Breast epithelium (tissue), 4 donors: Measurements from ENCODE around the gene MYO15A. TPM values are rescaled to one million over a fixed set of nuclear protein-coding genes. Genes with fewer than 3 reads are reported as not detected.

Experiments used
- DNase-seq, 2 donors: peaks; one replicate each; pipeline ENCODE4 v3.0.0-alpha.2; 2019; ENCODE audit warnings: low spot score in 2 of 2
- H3K27ac ChIP-seq, 2 donors: fragments of 200-600 bp; sonication (generic) in 1 of 2; one replicate each; pipeline ENCODE4 v1.5.1; 2016 to 2019; ENCODE audit warnings: mild to moderate bottlenecking in 1 of 2
- H3K27me3 ChIP-seq, 2 donors: fragments of 200-600 bp; sonication (generic) in 1 of 2; one replicate each; pipeline versions ENCODE4 v1.5.1 to v1.6.0; 2017 to 2019; ENCODE audit warnings: control low read depth in 1 of 2, mild to moderate bottlenecking in 1 of 2
- H3K36me3 ChIP-seq: fragments of 200-600 bp; one replicate; pipeline ENCODE4 v1.5.1; 2019
- H3K4me1 ChIP-seq, 2 donors: fragments of 200-600 bp; sonication (generic); one replicate each; pipeline ENCODE4 v1.5.1; 2016 to 2019; ENCODE audit warnings: control low read depth in 1 of 2
- H3K4me3 ChIP-seq, 3 donors: fragments of 200-600 bp; sonication (generic); 1 replicate in 2 of 3; 2 replicates in 1 of 3; pipeline ENCODE4 v1.5.1; 2016 to 2019; ENCODE audit warnings: mild to moderate bottlenecking in 3 of 3, moderate library complexity in 2 of 3
- H3K9me3 ChIP-seq, 2 donors: fragments of 200-600 bp; sonication (generic) in 1 of 2; one replicate each; pipeline ENCODE4 v1.5.1; 2016 to 2019; ENCODE audit warnings: control low read depth in 1 of 2
- POLR2A ChIP-seq: fragments of 450-650 bp; IDR thresholded peaks from one replicate; pipeline ENCODE4 v1.6.1; 2016; ENCODE audit warnings: antibody characterized with exemption, mild to moderate bottlenecking, moderate library complexity
- POLR2AphosphoS5 ChIP-seq, 3 donors: sonication (generic); formaldehyde crosslinking; IDR thresholded peaks; one replicate each; pipeline ENCODE4 v1.6.1; 2017; ENCODE audit warnings: antibody characterized with exemption in 3 of 3
- intact Hi-C: fragments of 100-400 bp; cut with DNase I; formaldehyde crosslinking; loops from one replicate; pipeline ENCODE4 v1.15.1; 2023; ENCODE audit warnings: low total_unique reads
- total RNA-seq, 3 donors: library from RNA; depleted of rRNA; stranded (reverse); fragments of >200 nt; gene quantifications; one replicate each; pipeline ENCODE4 v1.1.0, GENCODE V29; 2016
- TF ChIP-seq, protein P1 (sequence below), 3 donors: fragments of 450-650 bp; IDR thresholded peaks; one replicate each; pipeline ENCODE4 v1.5.1; 2016 to 2017; ENCODE audit warnings: antibody characterized with exemption in 3 of 3, mild to moderate bottlenecking in 3 of 3, moderate library complexity in 3 of 3

MYO15A gene
- total RNA-seq, 3 donors from 2014 or later = 1.2 to 2.9 (median 2.2) TPM

DNA sequence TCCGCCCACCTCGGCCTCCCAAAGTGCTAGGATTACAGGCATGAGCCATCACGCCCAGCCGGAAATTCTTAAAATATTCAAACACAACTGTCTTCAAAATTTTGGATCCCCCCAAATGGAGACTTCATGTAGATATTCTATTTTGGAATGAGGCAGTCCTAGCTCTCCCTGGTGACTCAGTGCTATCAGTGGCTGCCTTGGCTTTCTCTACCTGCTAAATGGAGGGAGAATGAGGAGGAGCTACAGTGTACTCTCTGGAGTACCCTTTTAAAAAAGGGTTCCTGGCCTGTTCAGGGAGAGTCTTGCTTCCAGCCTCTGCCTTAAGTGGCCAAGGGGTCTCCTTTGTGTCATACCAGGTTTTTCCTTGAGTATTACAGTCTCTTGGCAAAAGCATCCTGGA lies 85.8 kb downstream of the MYO15A start:
- Histone ChIP-seq H3K4me1 (peaks cover 11 to 19% of the 10 kb centered on the region in 2 donors), H3K4me3 (no peak overlapping the region), H3K27me3 (no peaks in the 10 kb centered on the region), H3K27ac (no peak overlapping the region), H3K36me3 (peaks cover 8% of the 10 kb centered on the region), H3K9me3 (no peaks in the 10 kb centered on the region)
- no peak for DNase-seq
- intact Hi-C loops = no loop called here
- TF ChIP-seq, protein P1, sequence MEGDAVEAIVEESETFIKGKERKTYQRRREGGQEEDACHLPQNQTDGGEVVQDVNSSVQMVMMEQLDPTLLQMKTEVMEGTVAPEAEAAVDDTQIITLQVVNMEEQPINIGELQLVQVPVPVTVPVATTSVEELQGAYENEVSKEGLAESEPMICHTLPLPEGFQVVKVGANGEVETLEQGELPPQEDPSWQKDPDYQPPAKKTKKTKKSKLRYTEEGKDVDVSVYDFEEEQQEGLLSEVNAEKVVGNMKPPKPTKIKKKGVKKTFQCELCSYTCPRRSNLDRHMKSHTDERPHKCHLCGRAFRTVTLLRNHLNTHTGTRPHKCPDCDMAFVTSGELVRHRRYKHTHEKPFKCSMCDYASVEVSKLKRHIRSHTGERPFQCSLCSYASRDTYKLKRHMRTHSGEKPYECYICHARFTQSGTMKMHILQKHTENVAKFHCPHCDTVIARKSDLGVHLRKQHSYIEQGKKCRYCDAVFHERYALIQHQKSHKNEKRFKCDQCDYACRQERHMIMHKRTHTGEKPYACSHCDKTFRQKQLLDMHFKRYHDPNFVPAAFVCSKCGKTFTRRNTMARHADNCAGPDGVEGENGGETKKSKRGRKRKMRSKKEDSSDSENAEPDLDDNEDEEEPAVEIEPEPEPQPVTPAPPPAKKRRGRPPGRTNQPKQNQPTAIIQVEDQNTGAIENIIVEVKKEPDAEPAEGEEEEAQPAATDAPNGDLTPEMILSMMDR (IDR thresholded peaks at IDR 0.05) = no peak
- TF ChIP-seq POLR2A (no peak), POLR2AphosphoS5 (IDR thresholded peaks at IDR 0.05) (no peak)

DNA sequence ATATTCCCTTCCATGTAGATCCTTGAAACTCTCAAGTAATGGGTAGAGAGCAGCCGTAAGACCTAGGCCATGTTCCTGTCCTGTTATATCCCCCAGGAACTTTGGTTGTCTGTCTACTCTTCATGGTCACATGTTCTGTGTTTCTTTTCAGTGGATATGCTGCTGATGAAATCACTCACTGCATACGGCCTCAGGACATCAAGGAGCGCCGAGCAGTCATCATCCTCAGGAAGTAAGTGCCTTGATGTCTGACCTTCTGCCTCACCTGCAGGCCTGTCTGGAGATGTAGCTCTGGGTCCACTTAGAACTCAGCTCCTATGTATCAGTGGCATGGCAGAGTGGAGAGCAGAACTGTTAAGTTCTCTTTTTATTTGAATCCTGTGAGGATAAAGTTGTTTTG lies 86.2 kb downstream of the MYO15A start:
- Histone ChIP-seq H3K4me3 (no peak overlapping the region), H3K27me3 (no peaks in the 10 kb centered on the region), H3K27ac (no peak overlapping the region), H3K9me3 (no peaks in the 10 kb centered on the region), H3K36me3 (peaks cover 8% of the 10 kb centered on the region), H3K4me1 (peaks cover 10 to 19% of the 10 kb centered on the region in 2 donors)
- intact Hi-C loops = no loop called here
- TF ChIP-seq, protein P1 (IDR thresholded peaks at IDR 0.05) = no peak
- TF ChIP-seq POLR2AphosphoS5 (IDR thresholded peaks at IDR 0.05) (no peak), POLR2A (no peak)
- no peak for DNase-seq

DNA sequence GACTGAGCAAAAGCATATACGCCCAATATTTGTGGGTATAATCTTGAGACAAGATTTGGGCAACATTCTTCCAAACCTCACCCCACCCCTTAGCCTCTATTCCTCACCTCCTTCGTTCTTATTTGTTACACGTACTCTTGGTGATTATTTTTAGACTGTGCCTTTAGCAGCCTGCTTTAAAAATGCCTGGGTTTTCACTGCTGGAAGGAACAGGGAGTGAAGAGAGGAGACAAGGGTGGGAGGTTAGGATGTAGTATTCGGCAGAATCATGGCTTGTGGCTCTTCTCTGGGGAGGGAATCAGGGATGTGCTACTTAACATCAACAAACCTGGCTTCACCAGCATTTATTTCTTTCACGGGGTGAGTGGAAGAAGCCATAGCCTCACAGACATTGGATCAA lies 86.7 kb downstream of the MYO15A start:
- no peaks in the 10 kb centered on the region for H3K9me3 ChIP-seq
- H3K4me3 ChIP-seq = no peak overlapping the region
- no peak overlapping the region for H3K27ac ChIP-seq
- TF ChIP-seq POLR2AphosphoS5 (IDR thresholded peaks at IDR 0.05) (no peak), POLR2A (no peak)
- TF ChIP-seq, protein P1 (IDR thresholded peaks at IDR 0.05) = no peak
- H3K36me3 ChIP-seq = peaks cover 8% of the 10 kb centered on the region
- H3K27me3 ChIP-seq = no peaks in the 10 kb centered on the region
- intact Hi-C loops = no loop called here
- no peak for DNase-seq
- H3K4me1 ChIP-seq = peaks cover 6 to 19% of the 10 kb centered on the region in 2 donors

DNA sequence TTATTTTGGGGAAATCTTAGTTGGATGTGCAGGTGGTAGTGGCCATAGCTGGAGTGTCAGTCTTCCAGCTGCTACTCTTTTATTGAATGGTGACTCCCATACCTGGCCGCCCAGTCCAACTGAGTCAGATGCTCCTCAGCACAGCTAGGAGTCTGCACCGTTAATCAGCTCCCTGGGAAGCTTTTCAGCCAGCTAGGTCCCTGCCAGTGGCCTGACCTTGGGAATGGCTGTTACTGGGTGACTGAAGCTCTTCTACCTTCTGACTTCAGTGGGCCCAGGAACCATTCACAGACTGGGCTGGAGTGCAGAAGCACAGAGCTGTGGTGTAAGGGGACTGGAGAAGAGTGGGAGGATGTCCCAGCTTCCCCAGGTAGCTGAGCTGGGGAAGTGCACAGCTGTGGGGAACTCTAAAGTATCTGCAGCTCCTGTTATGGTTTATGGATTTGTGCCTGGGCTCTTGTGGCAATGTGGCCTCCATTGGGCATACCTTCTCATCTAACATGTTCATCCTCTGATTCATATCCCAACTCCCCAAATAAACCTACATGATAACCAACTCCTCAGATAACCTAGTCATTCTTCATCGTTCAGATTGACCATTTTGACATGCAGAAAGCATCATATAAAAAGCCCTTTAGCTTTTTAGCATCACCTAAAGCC lies 89.1 kb downstream of the MYO15A start:
- no peak for DNase-seq
- peaks cover 8% of the 10 kb centered on the region for H3K36me3 ChIP-seq
- H3K27me3 ChIP-seq = no peaks in the 10 kb centered on the region
- H3K4me3 ChIP-seq = peak overlapping the region in 1 of 3 donors; percentile 21
- TF ChIP-seq POLR2AphosphoS5 (IDR thresholded peaks at IDR 0.05) = no peak
- TF ChIP-seq, protein P1 (IDR thresholded peaks at IDR 0.05) = no peak
- TF ChIP-seq POLR2A = no peak
- peak overlapping the region in 1 of 2 donors; percentile 5 for H3K27ac ChIP-seq
- no peaks in the 10 kb centered on the region for H3K9me3 ChIP-seq
- intact Hi-C loops = no loop called here
- H3K4me1 ChIP-seq = no peaks in the 10 kb centered on the region

DNA sequence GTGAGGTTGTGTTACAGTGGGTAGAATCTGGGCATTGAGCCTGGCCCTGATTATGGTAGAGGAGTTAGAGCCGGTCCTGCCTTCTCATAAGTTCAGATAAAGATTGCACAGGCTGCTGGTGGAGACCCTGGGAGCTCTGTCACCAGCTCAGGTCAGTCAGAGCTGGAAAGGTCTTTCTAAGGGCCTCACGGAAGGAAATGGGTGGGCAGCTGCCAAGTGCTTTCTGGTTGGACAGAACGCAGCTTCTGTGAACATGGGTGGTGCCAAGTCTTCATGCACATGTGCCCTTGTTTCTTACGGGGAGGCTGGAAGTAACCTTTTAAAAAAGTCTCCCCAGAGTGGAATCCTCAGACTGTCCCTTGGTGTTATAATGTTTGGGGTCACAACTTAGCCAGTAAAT lies 90.0 kb downstream of the MYO15A start:
- Histone ChIP-seq H3K4me1 (no peaks in the 10 kb centered on the region), H3K9me3 (no peaks in the 10 kb centered on the region), H3K36me3 (peaks cover 8% of the 10 kb centered on the region), H3K27me3 (no peaks in the 10 kb centered on the region), H3K4me3 (peak overlapping the region in 1 of 3 donors; percentile 21), H3K27ac (no peak overlapping the region)
- DNase-seq = no peak
- TF ChIP-seq POLR2A = no peak
- TF ChIP-seq, protein P1 (IDR thresholded peaks at IDR 0.05) = no peak
- no peak for TF ChIP-seq POLR2AphosphoS5 (IDR thresholded peaks at IDR 0.05)
- intact Hi-C loops = no loop called here
